ENCODE results near the gene COL6A2.
"Not testable (repeated sequence)": the region's sequence is repeated elsewhere in the genome, so short reads cannot be mapped to it uniquely, and the experiment has no call there.

Gene COL6A2

DNA sequence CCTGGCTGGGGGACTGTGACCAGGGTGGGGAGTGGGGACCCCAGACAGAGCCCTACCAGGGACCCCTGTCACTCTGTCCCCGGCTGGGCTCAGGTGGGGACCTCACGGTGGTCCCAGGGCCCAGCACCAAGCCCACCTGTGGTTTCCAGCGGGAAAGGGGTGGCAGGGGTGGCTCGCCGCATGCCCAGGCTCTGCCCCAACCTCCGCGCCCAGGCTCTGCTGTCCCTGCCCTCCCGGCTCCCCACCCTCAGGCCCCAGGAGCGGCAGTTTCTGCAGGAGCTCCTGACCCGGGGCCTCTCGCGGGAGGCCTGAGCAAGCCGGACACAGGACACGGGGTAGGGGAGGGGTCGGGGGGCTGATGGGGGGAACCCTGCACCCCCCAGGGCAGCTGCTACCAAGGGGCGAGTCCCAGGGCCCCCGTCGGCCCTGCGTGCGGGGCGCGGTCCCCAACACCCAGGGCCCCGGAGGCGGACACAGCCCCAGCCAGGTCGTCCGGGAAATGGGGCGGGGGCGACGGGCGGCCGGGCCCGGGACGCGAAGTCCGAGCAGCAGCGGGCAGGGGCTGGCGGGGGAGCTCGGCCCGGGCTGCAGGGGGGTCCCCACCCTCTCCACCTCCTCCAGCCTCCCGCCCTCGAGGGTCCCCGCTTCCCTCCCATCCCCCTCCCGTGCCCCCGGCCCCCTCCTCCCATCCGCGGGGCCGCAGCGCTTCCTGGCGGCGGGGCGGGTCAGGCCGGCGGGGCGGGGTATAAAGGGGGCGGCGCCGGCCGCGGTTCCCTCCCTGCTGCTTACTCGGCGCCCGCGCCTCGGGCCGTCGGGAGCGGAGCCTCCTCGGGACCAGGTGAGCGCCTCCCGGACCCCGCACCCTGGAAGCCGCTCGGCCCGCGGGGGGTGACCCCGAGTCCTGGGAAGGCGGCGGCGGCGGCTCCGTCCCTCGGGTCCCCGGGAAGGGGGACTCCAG, at the start of gene COL6A2:
TSS of gene COL6A2 (plus strand) at position 777 of the 958 bp plus-strand sequence.
- DNase-seq, result peak; percentile 12

DNA sequence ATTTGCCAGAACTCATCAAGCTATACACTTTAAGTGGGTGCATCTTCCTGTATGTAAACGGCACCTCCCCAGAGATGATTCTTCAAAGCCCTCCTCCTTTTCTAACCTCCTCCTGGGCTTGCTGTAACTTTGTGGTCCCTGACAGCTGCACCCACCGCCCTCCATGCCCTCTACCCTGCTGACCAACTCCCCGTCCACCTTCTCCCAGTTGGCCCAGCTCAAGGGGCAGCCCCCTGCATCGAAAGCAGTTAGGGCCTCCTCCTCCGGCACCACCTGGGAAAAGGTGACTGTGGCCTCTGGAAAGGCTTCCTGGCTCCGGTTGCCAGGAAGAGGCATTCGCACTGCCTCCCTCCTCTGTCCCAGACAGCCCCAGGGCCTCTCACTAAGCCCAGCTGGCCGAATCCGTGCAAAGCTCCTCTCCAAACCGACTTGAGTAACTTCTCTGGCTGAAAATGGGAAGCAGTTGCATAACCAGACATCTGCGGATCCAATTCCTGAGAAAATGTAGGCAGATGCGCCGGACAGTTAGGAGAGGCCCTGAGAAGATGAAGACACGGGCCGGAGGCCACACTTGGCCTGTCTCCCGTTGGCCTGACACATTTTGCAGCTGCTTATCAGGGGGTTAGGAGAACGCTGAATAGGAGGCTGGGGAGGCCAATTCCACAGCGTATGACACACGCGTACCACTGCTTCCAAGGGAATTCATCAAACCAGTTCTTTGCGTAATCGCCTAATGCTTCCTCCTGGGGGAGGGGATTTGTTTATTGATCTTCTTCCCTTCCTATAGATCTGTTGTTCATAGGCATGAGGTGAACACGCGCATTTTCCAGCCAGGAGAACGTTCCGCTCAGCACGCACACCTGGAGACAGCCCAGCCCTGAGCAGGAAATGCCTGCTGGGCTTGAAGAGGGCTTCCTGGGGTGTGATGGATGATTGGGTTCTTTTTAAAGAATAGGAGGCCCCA, 48.7 kb upstream of the COL6A2 start:
- no peak for DNase-seq

DNA sequence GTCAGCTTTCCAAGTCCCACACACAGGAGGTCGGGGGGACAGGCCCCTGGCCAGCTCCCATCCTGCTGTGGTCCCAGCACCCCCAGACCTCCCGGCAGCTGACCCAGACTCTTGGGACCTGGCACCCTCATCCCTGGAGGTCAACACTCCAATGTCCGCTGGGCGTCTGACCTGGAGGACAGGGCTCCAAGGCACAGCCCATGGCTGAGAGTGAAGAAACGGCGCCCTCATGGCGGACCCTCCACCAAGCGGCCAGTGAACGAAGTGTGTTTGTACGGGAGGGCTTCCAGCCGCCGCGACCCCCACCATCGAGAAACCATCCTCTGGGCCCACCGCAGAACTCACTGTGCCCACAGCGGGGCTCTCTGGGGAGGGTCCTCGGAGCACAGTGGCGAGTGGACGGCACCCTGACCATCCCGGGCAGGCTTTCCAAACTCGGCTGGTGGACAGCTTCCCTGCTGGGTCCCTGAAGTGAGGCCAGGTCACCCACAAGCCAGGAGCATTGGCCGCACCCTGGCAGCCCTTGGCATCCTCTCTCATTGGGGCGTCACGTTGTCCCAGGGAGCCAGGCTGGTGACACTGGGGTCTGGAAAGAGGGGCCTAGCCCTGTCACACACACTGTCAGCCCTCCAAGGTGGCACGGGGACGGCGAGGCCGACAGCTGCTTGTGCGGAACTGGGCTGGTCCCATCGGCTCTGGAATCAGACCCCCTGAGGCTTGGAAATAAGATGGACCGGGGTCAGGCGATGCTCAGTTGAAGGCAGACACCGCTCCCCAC, 47.8 kb upstream of the COL6A2 start:
- DNase-seq, result no peak

DNA sequence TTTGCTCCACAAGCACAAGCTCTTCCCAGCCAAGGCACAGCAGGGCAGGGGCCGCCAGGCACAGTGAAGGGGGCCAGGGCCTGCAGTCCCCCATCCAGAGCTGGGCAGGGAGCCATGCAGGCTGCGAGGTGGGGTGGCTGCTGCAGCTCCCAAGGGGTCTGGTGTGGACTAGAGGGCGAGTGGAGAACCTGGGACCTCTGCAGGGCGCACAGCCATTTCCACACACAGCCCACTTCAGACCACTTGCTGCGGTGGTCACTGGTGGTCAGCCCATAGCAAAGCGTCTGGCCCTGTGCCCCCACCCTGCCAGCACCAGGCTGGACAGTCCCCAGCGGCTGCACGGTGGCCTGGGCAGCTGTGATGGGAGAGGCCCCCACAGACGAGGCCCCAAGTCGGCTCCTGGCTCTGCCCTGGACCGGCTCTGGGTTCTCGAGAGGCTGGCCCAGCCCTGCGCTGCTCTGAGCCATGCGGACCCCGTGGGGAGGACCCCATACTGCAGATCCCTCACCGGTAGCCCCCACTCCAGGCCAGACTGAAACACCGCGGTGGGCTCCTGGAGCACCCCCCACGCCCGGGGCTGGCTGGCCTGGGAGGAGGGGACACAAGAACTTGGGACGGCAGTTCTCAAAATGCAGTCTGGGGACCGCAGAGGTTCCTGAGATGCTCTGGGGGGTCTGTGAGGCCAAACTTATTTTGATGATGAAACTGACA, 47.1 kb upstream of the COL6A2 start:
- no peak for DNase-seq

DNA sequence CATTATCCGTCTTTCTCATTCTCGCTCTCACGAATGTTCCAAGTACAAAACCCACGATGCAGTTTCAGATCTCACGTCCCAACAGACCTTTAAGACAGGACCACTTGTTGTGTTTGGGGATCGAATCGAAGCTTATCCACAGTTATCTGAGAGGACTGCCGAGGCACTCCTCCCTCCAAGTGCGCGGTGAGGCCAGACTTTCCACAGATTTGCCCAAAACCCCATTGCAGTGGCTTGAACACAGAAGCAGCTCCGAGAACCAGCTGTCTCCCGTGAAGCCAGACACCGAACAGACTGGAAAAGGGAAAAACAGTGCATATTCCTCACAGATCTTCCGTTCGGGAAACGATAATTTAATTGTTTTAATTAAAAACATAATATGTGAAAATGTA, 46.5 kb upstream of the COL6A2 start:
- no peak for DNase-seq

DNA sequence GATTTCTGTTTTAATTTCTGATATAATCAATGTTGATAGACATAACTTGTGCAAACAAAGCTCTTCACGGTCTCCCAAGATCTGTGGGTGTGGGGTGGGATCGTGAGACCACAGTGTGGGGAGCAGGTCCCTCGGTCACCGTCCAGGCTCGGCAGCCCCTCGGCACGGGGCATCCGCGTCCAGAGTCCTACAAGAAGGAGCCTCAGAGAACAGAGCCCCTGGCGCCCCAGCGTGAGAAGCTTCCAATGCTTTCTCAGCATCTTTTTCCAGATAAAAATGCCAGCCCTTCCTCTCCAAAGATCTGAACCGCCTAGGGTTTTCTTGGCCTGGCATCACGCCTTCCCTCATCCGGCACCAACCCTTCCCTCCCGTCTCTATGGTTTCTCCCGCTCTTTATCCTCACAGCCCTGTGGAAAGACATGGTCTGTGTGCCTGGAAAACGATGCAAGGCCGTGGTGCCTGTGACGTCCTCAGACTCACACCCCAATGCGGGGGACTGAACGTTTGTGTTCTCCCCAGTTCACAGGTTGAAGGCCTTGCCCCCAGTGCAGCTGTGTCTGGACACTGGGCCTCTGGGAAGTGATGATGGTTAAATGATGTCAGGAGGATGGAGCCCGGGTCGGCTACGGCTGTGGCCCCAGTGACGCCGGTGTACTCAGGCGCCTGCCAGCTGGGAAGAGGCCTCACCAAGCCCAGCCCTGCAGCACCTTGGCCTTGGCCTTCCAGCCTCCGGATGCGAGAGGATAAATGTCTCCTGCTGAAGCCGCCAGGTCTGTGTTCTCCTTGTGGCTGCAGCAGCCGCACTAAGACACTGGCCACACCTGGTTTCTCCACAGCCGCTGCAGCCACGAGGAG, 45.9 kb upstream of the COL6A2 start:
- no peak for DNase-seq

DNA sequence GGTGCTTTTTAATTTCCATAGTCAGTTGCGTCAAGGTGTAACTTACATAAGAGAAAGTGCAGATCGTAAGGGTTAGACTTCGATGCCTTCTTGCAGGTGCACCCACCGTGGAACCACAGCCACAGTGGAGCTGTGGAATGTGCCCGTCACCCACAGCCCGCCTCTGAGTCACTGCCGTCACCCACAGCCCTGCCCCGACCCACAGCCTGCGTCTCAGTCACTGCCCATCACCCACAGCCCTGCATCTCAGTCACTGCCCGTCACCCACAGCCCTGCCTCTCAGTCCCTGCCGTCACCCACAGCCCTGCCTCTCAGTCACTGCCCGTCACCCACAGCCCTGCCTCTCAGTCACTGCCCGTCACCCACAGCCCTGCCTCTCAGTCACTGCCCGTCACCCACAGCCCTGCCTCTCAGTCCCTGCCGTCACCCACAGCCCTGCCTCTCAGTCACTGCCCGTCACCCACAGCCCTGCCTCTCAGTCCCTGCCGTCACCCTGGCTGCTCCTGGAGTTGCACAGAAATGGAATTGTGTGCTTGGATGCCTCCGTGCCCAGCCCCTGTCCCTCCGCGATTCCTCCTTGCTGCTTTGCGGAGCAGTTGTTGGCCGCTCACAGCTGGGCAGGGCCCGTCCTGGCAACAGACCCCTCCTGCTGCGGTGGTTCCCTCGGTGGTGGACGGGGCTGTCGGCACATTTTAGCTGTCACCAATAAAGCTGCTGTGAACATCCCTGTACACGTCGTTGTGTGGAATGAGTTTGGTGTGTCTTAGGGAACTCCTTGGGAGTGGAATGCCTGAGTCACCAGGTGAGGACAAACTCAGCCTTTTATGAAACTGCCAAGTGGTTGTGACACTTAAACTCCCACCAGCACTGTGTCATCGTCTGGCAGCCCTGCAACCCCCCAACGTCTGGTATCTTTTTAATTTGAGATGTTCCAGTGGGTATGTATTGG, 44.9 kb upstream of the COL6A2 start:
- no peak for DNase-seq

DNA sequence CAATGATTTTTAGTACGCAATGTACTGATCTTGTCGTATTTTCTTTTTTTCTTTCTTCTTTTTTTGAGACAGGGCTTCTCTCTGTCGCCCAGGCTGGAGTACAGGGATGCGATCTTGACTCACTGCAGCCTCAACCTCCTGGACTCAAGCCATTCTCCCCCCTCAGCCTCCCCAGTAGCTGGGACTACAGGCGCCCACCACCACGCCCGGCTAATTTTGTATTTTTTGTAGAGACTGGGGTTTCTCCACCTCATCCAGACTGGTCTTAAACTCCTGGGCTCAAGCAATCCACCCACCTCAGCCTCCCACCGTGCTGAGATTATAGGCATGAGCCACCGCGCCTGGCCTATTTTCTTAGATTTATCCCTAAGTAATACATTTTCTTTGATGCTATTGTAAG, 43.9 kb upstream of the COL6A2 start:
- no peak for DNase-seq

DNA sequence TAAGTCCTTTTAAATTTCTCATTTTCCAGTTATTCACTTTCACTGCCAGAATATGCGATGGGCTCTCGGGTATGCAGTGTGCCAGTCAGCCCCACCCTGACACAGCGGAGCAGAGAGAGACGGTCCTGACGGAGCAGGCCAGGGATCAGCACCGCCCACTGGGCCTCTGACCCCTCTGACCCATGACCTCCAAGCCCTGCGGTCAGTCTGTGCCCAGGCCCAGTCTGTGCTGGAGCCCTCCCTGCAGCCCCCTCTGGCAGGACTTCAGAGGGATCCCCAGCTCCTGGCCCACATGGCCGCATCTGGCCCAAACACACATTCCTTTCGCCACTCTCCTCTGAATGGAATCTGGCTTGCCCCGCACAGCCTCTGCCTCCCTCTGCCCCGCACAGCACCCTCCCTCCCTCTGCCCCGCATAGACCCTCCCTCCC, 43.4 kb upstream of the COL6A2 start:
- DNase-seq, result no peak

DNA sequence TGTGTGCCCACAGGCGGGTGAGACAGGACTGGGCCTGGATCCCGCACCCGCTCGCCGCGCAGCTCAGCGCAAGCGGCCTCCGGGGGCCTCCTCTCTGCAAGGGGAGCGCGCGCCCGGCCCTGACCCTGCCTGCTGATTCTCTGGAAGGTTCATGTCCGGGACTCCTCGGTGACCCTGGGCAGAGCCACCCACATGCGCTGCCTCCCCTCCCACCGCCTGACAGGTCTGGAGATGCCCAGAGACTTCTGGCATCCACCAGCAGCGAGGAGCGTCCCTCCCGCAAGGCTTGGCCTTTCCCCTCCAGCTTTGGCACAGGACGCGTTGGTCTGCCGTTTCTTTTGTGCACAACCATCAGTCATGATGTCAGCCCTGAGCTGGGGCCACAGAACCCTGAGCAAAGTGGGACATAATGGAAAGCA, 42.0 kb upstream of the COL6A2 start:
- DNase-seq, result no peak

DNA sequence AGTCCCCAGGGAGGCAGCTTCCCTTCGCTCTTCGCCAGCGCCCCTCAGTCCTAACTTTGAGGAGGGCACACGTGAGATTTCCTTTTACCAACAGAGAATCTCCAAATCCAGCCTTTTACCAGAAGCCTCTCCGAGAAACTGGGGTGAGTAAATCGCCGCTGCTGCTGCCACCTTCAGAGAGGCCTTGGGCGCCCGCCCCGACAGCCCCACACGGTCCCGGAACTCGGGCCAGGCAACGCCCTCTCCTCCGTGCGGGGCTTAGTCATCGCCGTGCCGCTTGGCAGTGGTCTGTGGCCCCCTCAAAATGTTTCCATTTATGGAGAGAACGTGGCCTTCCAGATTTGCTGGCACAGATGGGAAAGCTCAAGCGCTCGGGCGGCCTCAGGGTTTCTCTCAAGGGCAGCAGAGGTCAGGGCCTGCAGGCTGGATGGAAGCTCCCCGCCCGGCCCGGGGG, 41.4 kb upstream of the COL6A2 start:
- no peak for DNase-seq

DNA sequence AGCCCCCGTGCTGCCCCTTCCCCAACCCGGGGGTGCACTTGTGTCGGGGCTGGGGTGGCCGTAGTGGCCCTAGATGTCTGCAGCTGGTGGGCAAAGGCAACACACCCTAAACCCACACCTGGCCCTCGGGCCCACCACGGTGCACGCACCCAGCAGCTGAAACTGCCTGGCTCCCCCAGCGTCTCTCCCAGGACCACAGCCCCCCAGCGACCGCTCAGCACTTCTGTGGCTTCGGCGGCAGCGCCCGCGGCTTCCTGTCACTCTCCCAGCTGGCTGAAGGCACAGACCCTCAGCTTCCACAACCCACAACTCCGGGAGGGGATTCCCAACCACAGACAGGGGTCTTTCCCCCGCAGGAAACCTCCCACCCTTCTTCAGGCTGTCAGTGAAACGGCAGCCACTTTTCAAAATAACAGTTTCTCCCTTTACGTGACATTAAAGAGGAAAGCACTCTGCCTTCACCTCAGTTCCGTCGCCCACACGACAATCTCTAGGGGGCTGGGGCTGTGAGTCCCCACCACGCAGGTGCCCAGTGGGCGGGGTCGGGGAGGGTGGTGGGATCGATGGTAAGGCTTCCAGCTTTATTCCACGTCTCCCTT, 40.7 kb upstream of the COL6A2 start:
- no peak for DNase-seq

DNA sequence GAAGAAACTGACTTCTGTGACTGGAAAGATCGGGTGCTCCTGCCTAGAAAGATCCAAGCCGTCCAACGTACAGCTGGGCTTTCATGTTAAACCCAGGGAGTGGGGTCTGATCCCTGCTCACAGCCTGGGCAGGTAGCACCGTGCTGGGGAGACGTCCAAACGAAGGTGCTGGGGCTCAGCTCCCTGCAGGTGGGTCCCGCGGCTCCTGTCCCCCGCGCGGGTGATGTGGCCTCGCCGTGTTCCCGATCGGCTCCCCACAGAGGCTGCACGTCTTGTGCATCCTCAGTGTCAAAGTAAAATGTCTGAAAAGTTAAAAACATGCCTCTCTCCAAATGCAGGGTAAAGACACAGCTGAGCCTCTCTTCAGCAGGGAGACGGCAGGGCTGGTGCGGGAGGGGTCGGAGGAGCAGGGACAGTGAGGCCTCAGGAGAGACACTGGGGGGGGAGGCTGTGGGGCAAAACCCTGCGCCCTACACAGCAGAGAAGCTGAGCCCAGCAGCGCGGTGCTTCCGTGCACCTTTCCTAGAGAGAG, 40.1 kb upstream of the COL6A2 start:
- DNase-seq, result no peak

DNA sequence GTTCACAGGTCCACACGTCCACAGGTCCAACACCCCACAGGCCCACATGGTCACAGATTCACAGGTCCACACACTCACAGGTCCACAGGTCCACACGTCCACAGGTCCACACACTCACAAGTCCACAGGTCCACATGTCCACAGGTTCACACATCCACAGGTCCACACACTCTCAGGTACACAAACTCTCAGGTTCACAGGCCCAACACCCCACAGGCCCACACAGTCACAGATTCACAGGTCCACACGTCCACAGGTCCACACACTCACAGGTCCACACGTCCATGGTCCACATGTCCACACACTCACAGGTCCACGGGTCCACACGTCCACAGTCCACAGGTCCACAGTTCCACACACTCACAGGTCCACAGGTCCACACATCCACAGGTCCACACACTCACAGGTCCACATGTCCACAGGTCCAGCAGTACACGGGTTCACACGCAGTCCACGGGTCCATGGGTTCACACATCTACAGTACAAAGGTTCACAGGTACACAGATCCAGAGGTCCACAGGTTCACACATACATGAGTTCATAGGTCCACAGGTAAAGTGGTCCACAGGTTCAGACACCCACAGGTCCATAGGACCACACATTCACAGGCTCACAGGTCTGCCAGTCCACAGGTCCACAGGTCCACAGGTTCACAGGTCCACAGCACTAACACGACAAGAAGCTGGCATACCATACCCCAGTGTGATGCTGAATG, 39.3 kb upstream of the COL6A2 start:
- no peak for DNase-seq

DNA sequence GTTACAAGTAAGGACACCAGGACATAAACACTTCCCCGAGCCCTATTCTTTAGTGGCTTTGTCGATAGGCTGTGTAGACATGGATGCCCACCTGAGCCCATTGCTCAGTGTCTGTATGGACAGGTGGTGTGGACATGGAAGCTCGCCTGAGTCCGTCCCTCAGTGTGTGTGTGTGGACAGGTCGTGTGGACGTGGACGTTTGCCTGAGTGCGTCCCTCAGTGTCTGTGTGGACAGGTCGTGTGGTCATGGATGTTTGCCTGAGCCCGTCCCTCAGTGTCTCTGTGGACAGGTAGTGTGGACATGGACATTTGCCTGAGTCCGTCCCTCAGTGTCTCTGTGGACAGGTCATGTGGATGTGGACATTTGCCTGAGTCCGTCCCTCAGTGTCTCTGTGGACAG, 38.7 kb upstream of the COL6A2 start:
- no peak for DNase-seq

DNA sequence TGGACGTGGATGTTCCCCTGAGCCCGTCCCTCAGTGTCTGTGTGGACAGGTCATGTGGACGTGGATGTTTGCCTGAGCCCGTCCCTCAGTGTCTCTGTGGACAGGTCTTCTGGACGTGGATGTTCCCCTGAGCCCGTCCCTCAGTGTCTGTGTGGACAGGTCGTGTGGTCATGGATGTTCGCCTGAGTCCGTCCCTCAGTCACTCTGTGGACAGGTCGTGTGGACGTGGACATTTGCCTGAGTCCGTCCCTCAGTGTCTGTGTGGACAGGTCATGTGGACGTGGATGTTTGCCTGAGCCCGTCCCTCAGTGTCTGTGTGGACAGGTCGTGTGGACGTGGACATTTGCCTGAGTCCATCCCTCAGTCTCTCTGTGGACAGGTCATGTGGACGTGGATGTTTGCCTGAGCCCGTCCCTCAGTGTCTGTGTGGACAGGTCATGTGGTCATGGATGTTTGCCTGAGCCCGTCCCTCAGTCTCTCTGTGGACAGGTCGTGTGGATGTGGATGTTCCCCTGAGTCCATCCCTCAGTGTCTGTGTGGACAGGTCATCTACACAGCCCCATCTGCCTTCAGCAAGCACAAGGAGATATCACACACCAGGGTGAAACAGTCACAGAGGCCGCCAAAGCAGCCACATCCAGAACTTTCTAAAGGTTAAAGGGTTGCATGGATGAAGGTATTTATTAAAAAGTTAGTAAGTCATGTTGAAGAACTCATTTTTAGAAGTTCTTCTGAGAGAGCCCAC, 38.0 kb upstream of the COL6A2 start:
- not testable (repeated sequence) for DNase-seq

DNA sequence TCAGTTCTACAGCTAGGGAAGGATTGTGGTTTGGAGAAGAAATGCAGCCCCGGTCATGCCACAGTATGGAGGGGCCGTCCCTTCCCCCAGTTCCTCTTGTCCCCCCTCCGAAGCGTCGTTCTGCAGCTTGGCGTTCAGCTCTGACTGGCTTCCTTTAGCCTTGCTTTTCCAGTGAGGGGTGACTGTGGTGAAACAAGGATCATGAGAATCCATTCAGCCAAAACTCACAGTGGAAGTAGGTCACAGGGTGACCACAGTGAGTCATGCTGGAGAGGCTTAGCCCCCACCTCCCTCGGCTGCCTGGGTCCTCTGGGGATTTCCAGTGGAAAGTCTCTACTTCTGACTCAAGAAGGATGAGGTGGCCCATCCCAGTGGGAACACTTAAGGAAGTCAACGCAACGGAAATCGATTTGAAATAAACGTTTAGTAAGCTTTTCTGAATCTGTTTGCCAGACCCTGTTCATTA, 37.3 kb upstream of the COL6A2 start:
- peak; percentile 2 for DNase-seq
